AG09309 (cell line): ENCODE data around the gene HDDC3.

Experiments used
- DNase-seq: peaks from one replicate; pipeline ENCODE4 v3.0.0-alpha.2; 2010; ENCODE audit warnings: low read depth
- H3K4me3 ChIP-seq: 2 replicates; pipeline ENCODE4 v1.5.1; 2011; ENCODE audit warnings: mild to moderate bottlenecking, low read depth, low read length, moderate library complexity; ENCODE audit not compliant: control insufficient read depth
- CTCF ChIP-seq: IDR thresholded peaks from 2 replicates; pipeline ENCODE4 v1.5.1; 2011; ENCODE audit warnings: mild to moderate bottlenecking, low read depth, low read length, inconsistent platforms; ENCODE audit not compliant: insufficient read depth, control insufficient read depth; ENCODE audit errors: missing control alignments

Gene HDDC3

GRCh38 chr15:90953947-90954711 lies 21.8 kb upstream of the HDDC3 start:
- no peak overlapping the region; the same call in 1 of the 2 replicates for H3K4me3 ChIP-seq
- no peak for TF ChIP-seq CTCF
- DNase-seq: no peak

GRCh38 chr15:90952901-90953677 lies 20.7 kb upstream of the HDDC3 start:
- H3K4me3 ChIP-seq: no peak overlapping the region
- DNase-seq: no peak
- TF ChIP-seq CTCF: no peak

- TF ChIP-seq CTCF: no peak
These were observed 18.3 kb upstream of the HDDC3 start for GRCh38 chr15:90950676-90951075.

GRCh38 chr15:90949979-90950675 lies 17.8 kb upstream of the HDDC3 start:
- no peak overlapping the region for H3K4me3 ChIP-seq
- no peak for DNase-seq
- TF ChIP-seq CTCF: no peak

More at GRCh38 chr15:90950676-90951075, 18.3 kb upstream of the HDDC3 start:
- DNase-seq: no peak
- H3K4me3 ChIP-seq: no peak overlapping the region

- TF ChIP-seq CTCF: no peak
- no peak for DNase-seq
- H3K4me3 ChIP-seq: no peak overlapping the region
These were observed 16.2 kb upstream of the HDDC3 start for GRCh38 chr15:90948506-90948905.

GRCh38 chr15:90947577-90948357 lies 15.4 kb upstream of the HDDC3 start:
- no peak for TF ChIP-seq CTCF
- no peak for DNase-seq
- no peak overlapping the region for H3K4me3 ChIP-seq
